HEK293T (cell line): Measurements from ENCODE around the gene CDH13.

ENCODE experiments used
- CTCF ChIA-PET: fragments of 350-600 bp; formaldehyde crosslinking; extraction: SDS; loops from one replicate; lab custom pipeline; 2021; ENCODE audit warnings: antibody characterized with exemption, inconsistent platforms; lab: Yijun Ruan, JAX
- POLR2A ChIA-PET: fragments of 350-600 bp; formaldehyde crosslinking; extraction: SDS; loops from one replicate; lab custom pipeline; 2020; ENCODE audit warnings: antibody characterized with exemption, inconsistent platforms; lab: Yijun Ruan, JAX
- DNase-seq: peaks from one replicate; pipeline ENCODE4 v3.0.0; 2012; ENCODE audit warnings: mixed read lengths; ENCODE audit errors: extremely low spot score
- ARNT ChIP-seq: fragments of 450-650 bp; IDR thresholded peaks from 2 replicates; pipeline ENCODE4 v1.6.1; 2017; ENCODE audit warnings: mild to moderate bottlenecking
- BHLHE40 ChIP-seq: fragments of 450-650 bp; IDR thresholded peaks from 2 replicates; pipeline ENCODE4 v1.6.1; 2016; ENCODE audit warnings: mild to moderate bottlenecking, moderate library complexity, borderline replicate concordance
- CTBP1 ChIP-seq: fragments of 450-650 bp; IDR thresholded peaks from 2 replicates; pipeline ENCODE4 v1.6.1; 2016; ENCODE audit warnings: borderline replicate concordance
- ELF4 ChIP-seq: fragments of 450-650 bp; IDR thresholded peaks from 2 replicates; pipeline ENCODE4 v1.6.1; 2017; ENCODE audit warnings: antibody characterized with exemption
- FOXA1 ChIP-seq: fragments of 450-650 bp; IDR thresholded peaks from 2 replicates; pipeline ENCODE4 v1.6.1; 2016; ENCODE audit warnings: mild to moderate bottlenecking
- FOXK2 ChIP-seq: fragments of 450-650 bp; IDR thresholded peaks from 2 replicates; pipeline ENCODE4 v1.6.1; 2016; ENCODE audit warnings: mild to moderate bottlenecking
- FOXM1 ChIP-seq: fragments of 450-650 bp; IDR thresholded peaks from 2 replicates; pipeline ENCODE4 v1.6.1; 2017; ENCODE audit warnings: mild to moderate bottlenecking, borderline replicate concordance
- HDGF ChIP-seq: fragments of 450-650 bp; IDR thresholded peaks from 2 replicates; pipeline ENCODE4 v1.6.1; 2017; ENCODE audit warnings: antibody characterized with exemption, borderline replicate concordance
- L3MBTL2 ChIP-seq: fragments of 450-650 bp; conservative IDR thresholded peaks from 2 replicates; pipeline ENCODE4 v1.6.1; 2016; ENCODE audit warnings: mild to moderate bottlenecking
- LEF1 ChIP-seq: fragments of 450-650 bp; IDR thresholded peaks from 2 replicates; pipeline ENCODE4 v1.6.1; 2017; ENCODE audit warnings: mild to moderate bottlenecking, borderline replicate concordance
- NFRKB ChIP-seq: fragments of 450-650 bp; IDR thresholded peaks from 2 replicates; pipeline ENCODE4 v1.6.1; 2016; ENCODE audit warnings: mild to moderate bottlenecking, moderate library complexity
- SP1 ChIP-seq: fragments of 450-650 bp; IDR thresholded peaks from 2 replicates; pipeline ENCODE4 v1.6.1; 2017
- SUZ12 ChIP-seq: fragments of 450-650 bp; IDR thresholded peaks from 2 replicates; pipeline ENCODE4 v1.6.1; 2016; ENCODE audit warnings: mild to moderate bottlenecking
- TARDBP ChIP-seq: fragments of 450-650 bp; IDR thresholded peaks from 2 replicates; pipeline ENCODE4 v1.6.1; 2016
- ZNF384 ChIP-seq: fragments of 450-650 bp; IDR thresholded peaks from 2 replicates; pipeline ENCODE4 v1.6.1; 2016
- TF ChIP-seq, protein P1 (sequence below): fragments of 450-650 bp; IDR thresholded peaks from 2 replicates; pipeline ENCODE4 v1.6.1; 2016

CDH13 gene

DNA sequence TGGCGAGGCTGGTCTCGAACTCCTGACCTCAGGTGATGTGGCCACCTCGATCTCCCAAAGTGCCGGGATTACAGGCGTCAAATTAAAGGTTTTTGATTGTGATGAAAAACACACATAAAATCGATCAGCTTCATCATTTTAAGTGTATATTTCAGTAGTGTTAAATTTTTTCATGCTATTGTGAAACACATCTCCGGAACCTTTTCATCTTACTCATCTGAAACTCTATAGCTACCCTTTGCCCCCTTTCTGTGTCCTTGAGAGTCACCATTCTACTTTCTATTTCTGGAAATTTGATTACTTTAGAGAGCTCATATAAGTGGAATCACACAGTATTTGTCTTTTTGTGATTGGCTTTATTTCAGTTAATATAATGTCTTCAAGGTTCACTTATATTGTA, 702.7 kb downstream of the CDH13 start:
- CTCF ChIA-PET = no interaction called here
- no peak for DNase-seq
- POLR2A ChIA-PET = no interaction called here

GRCh38 chr16:83330251-83330650, 703.5 kb downstream of the CDH13 start:
- CTCF ChIA-PET = no interaction called here
- TF ChIP-seq ZNF384 (no peak), FOXK2 (no peak), FOXM1 (no peak), FOXA1 (no peak), L3MBTL2 (no peak), LEF1 (no peak), ARNT (no peak), SUZ12 (no peak), SP1 (no peak), ELF4 (no peak), CTBP1 (no peak)
- no peak for DNase-seq
- POLR2A ChIA-PET = no interaction called here

More for the DNA sequence above, 702.7 kb downstream of the CDH13 start:
- TF ChIP-seq FOXK2 = no peak
- no peak for TF ChIP-seq HDGF
- TF ChIP-seq L3MBTL2 = no peak
- TF ChIP-seq ARNT = no peak
- TF ChIP-seq LEF1 = no peak
- TF ChIP-seq NFRKB = no peak
- TF ChIP-seq, protein P1, sequence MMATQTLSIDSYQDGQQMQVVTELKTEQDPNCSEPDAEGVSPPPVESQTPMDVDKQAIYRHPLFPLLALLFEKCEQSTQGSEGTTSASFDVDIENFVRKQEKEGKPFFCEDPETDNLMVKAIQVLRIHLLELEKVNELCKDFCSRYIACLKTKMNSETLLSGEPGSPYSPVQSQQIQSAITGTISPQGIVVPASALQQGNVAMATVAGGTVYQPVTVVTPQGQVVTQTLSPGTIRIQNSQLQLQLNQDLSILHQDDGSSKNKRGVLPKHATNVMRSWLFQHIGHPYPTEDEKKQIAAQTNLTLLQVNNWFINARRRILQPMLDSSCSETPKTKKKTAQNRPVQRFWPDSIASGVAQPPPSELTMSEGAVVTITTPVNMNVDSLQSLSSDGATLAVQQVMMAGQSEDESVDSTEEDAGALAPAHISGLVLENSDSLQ = no peak
- TF ChIP-seq CTBP1 = no peak
- no peak for TF ChIP-seq TARDBP
- TF ChIP-seq SUZ12 = no peak
- no peak for TF ChIP-seq FOXM1

- CTCF ChIA-PET = no interaction called here
Measured at GRCh38 chr16:83335076-83335475, 708.3 kb downstream of the CDH13 start.

GRCh38 chr16:83336603-83337002, 709.8 kb downstream of the CDH13 start:
- no peak for DNase-seq
- no peak for TF ChIP-seq SP1
- no peak for TF ChIP-seq TARDBP
- no peak for TF ChIP-seq SUZ12
- ChIA-PET POLR2A (no interaction called here), CTCF (no interaction called here)

More at GRCh38 chr16:83335076-83335475, 708.3 kb downstream of the CDH13 start:
- POLR2A ChIA-PET = no interaction called here
- TF ChIP-seq SUZ12 (no peak), NFRKB (no peak), FOXA1 (no peak), HDGF (no peak), SP1 (no peak), L3MBTL2 (no peak), TARDBP (no peak), FOXM1 (no peak), FOXK2 (no peak), LEF1 (no peak), ZNF384 (no peak), BHLHE40 (no peak), ARNT (no peak), ELF4 (no peak), CTBP1 (no peak)
- TF ChIP-seq, protein P1 = no peak
- no peak for DNase-seq

DNA sequence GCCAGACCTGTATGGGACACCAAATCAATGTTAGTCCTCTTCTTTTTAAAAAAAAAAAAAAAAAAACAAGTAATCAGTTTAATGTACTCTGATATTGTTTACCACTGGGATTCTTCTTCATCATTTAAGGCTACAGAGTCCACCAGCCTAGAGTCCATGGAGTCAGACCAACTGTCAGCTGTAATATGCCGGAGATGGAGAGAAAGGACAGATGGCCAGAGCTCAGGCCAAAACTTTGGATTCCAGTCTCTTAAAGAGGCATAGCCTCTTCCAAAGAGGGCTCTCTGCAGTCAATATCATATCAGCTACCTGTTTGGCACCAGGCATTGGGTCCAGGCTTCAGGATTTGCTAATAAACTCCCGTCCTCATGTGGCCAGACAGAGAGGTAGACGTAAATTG, 711.4 kb downstream of the CDH13 start:
- no peak for DNase-seq
- no peak for TF ChIP-seq L3MBTL2
- no peak for TF ChIP-seq ARNT
- no peak for TF ChIP-seq ELF4
- no peak for TF ChIP-seq ZNF384
- no peak for TF ChIP-seq SP1
- TF ChIP-seq FOXA1 = no peak
- TF ChIP-seq FOXM1 = no peak
- TF ChIP-seq, protein P1 = no peak
- no peak for TF ChIP-seq LEF1
- no peak for TF ChIP-seq NFRKB
- TF ChIP-seq CTBP1 = no peak
- no peak for TF ChIP-seq TARDBP
- ChIA-PET CTCF (no interaction called here), POLR2A (no interaction called here)

DNA sequence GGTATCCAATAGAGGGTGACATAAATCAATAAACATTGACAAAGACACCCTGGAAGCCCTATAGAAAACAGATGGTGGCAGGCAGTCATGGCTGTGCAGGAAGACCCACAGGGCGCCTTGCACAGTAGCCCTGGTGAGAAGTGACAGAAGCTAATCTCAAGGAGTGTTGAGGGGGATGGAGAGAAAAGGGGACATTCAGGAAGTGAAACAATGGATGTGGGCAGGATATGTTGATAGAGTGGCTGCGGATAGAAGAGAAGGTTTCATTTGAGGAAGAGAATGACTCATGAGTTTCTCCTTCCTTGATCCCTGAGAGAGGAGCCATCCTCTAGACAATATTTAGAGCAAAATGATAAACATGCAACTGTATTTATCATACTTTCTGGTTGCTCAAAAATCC, 712.2 kb downstream of the CDH13 start:
- no peak for TF ChIP-seq NFRKB
- no peak for TF ChIP-seq L3MBTL2
- TF ChIP-seq HDGF = no peak
- TF ChIP-seq ARNT = no peak
- TF ChIP-seq CTBP1 = no peak
- TF ChIP-seq TARDBP = no peak
- no peak for TF ChIP-seq SP1
- no peak for TF ChIP-seq ZNF384
- TF ChIP-seq, protein P1 = no peak
- CTCF ChIA-PET = no interaction called here
- no peak for DNase-seq
- POLR2A ChIA-PET = no interaction called here
